Measurements from ENCODE around the gene TAAR1.

DNA sequence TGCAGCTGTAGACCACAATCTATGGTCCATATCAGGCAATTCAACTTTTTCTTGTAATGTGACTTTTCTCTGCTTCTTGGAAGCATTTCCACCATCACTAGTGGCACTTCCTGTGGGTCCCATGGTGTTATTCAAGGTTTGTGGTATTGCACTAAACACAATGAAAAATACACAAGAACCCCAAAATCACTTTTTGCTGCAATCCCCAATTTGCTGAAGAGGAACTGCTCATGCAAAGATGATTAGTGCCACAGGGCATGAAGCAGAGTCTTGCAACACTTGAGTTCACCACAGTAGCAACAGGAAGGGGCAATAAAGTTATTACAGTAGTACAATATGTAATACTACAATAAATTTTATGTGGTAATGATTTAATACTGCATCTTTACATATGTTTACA lies 16.8 kb upstream of the TAAR1 start:
- TF ChIP-seq YY1 (IDR thresholded peaks at IDR 0.05; ENCODE audit: insufficient read depth, insufficient read length) (no peak), ZNF274 (IDR thresholded peaks at IDR 0.05; ENCODE audit: low read depth, low read length) (no peak)
